ENCODE measurements around the gene COG8.

DNA sequence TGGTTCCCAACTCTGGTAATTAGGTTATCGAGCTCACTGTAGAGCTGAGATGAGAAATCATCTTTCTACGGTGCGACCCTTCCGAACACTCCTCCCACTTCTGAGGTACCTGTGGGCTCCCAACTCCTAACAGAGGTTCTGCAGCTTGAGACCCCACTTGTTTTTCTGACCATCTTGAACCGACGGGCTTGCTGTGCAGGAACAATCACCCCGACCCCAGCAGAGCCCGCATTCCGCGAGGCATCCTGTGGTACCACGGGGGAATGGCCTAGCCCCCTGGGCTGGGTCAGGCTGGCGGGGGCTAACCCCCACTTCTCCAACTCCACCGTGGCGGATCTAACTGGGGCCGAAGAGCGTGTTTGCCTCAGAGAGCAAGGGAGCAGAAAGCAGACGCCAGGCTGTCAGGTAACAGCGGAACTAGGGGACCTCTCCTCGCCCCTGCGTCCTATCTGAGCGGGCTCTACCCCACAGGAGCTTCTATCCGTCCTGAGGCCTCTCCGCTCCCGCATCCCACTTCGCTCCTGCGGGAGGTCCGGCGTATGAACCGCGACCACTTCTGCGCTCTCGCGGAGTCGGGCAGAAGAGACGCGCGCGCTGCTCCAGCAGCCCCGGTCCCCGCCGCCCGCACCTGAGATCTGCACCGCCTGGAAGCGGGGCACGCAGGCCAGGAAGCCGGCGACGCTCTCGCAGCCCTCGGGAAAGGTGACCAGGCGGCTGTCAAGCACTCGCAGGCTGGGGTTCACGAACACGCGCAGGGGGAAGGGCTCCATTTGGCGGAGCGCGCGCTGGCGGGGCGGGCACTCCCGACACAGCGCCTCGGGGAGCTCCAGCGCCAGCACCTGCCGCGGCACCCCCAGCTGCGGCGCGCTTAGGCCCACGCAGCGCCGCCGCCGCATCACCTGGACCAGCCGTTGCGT, 9.7 kb downstream of the COG8 start:
- TF ChIP-seq CTCF (IDR thresholded peaks at IDR 0.05; ENCODE audit: low read depth, low read length, poor library complexity, severe bottlenecking) (no peak), EZH2phosphoT487 (IDR thresholded peaks at IDR 0.05; ENCODE audit: borderline replicate concordance, low read length) (no peak)

All from DOHH2 (cell line).